Kidney (tissue), 22 donors: ENCODE data around the gene TLR2. TPM values are rescaled to one million over a fixed set of nuclear protein-coding genes. Genes with fewer than 3 reads are reported as not detected.
A peak's percentile ranks its signal among the peaks of the same experiment; 100 is the strongest.

ENCODE experiments used
- DNase-seq, 5 donors: peaks; one replicate each; pipeline ENCODE4 v3.0.0-alpha.2; 2013 to 2020
- FAIRE-seq: peaks from 2 replicates; lab custom pipeline; 2012; peaks lifted over from hg19 to GRCh38; lab: Jason Lieb, UNC
- H3K27ac ChIP-seq, 2 donors: one replicate each; pipeline ENCODE4 v1.7.0; 2013; ENCODE audit warnings: low read depth in 2 of 2, low read length in 2 of 2, inconsistent platforms in 1 of 2
- H3K27me3 ChIP-seq: one replicate; pipeline ENCODE4 v1.7.1; 2013; ENCODE audit warnings: low read length, inconsistent platforms; ENCODE audit not compliant: control insufficient read depth, insufficient read depth
- H3K36me3 ChIP-seq, 3 donors: one replicate each; pipeline versions ENCODE4 v1.7.0 to v1.7.1; 2013; ENCODE audit warnings: low read length in 3 of 3, control low read depth in 1 of 3, inconsistent platforms in 1 of 3; ENCODE audit not compliant: insufficient read depth in 3 of 3, control insufficient read depth in 2 of 3
- H3K4me1 ChIP-seq, 3 donors: one replicate each; pipeline versions ENCODE4 v1.7.0 to v1.7.1; 2013; ENCODE audit warnings: low read length in 3 of 3, inconsistent platforms in 1 of 3, low read depth in 1 of 3; ENCODE audit not compliant: control insufficient read depth in 2 of 3, insufficient read depth in 2 of 3
- H3K4me3 ChIP-seq, 3 donors: one replicate each; pipeline versions ENCODE4 v1.7.0 to v1.8.1; 2013; ENCODE audit warnings: low read length in 3 of 3, control low read depth in 1 of 3, inconsistent platforms in 1 of 3
- H3K9ac ChIP-seq, 3 donors: one replicate each; pipeline versions ENCODE4 v1.7.0 to v1.7.1; 2013; ENCODE audit warnings: low read length in 3 of 3, control low read depth in 1 of 3, inconsistent platforms in 1 of 3
- H3K9me3 ChIP-seq, 3 donors: one replicate each; pipeline versions ENCODE4 v1.7.0 to v1.7.1; 2013; ENCODE audit warnings: low read length in 3 of 3, control low read depth in 1 of 3, inconsistent platforms in 1 of 3; ENCODE audit not compliant: control insufficient read depth in 2 of 3, insufficient read depth in 1 of 3
- intact Hi-C: fragments of 100-400 bp; cut with DNase I; formaldehyde crosslinking; loops from one replicate; pipeline ENCODE4 v1.11.1; 2022
- long read RNA-seq, 10 donors: library from polyadenylated mRNA in 1 of 10; unstranded in 1 of 10; transcript quantifications; one replicate each; pipeline ENCODE4 v2.0.0 and lab custom pipeline, GENCODE V29; 2021 to 2026
- polyA plus RNA-seq: library from polyadenylated mRNA; stranded (reverse); fragments of 350-450 nt; fragmentation: Illumina TruSeq; extraction: RNeasy Lipid Tissue Mini Kit (QIAGEN cat#74804); gene quantifications from one replicate; pipeline ENCODE4 v1.2.3, GENCODE V29; 2014; ENCODE audit warnings: low read depth, low replicate concordance; ENCODE audit not compliant: insufficient read depth
- total RNA-seq: library from RNA; stranded (reverse); fragmentation: NEBNext Ultra II Directional; extraction: Animal tissue kit (Norgen Biotek cat#: 25700); gene quantifications from one replicate; pipeline ENCODE4 v1.2.1, GENCODE V29; 2021
- TF ChIP-seq, protein P1 (sequence below): IDR thresholded peaks from 3 replicates; pipeline ENCODE4 v1.5.1; 2012; ENCODE audit warnings: mild to moderate bottlenecking, moderate library complexity, borderline replicate concordance; ENCODE audit not compliant: insufficient read depth; ENCODE audit errors: extremely low read depth
- donor health status: control.
- donor health status: control.
- donor health status: control.
- donor health status: control.
- donor health status: control.
- donor health status: DM: yes; HTN: yes; CAD: no.
- donor health status: Normal renal cell carcinoma (clear cell type).

The TLR2 gene, protein sequence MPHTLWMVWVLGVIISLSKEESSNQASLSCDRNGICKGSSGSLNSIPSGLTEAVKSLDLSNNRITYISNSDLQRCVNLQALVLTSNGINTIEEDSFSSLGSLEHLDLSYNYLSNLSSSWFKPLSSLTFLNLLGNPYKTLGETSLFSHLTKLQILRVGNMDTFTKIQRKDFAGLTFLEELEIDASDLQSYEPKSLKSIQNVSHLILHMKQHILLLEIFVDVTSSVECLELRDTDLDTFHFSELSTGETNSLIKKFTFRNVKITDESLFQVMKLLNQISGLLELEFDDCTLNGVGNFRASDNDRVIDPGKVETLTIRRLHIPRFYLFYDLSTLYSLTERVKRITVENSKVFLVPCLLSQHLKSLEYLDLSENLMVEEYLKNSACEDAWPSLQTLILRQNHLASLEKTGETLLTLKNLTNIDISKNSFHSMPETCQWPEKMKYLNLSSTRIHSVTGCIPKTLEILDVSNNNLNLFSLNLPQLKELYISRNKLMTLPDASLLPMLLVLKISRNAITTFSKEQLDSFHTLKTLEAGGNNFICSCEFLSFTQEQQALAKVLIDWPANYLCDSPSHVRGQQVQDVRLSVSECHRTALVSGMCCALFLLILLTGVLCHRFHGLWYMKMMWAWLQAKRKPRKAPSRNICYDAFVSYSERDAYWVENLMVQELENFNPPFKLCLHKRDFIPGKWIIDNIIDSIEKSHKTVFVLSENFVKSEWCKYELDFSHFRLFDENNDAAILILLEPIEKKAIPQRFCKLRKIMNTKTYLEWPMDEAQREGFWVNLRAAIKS
- total RNA-seq (59.5 TPM), polyA plus RNA-seq (8.0 TPM)
- long read RNA-seq, donor 1, full-length matches to known transcripts = 4 of 4 reads
- long read RNA-seq, donor 1, partial matches to known transcripts = 0 of 4 reads
- long read RNA-seq, donor 1, other reads (novel, unspliced or antisense) = 0 of 4 reads
- long read RNA-seq, donor 2, full-length matches to known transcripts = 2 of 2 reads
- long read RNA-seq, donor 2, partial matches to known transcripts = 0 of 2 reads
- long read RNA-seq, donor 2, other reads (novel, unspliced or antisense) = 0 of 2 reads
- long read RNA-seq, donor 3, full-length matches to known transcripts = 6 of 6 reads
- long read RNA-seq, donor 3, partial matches to known transcripts = 0 of 6 reads
- long read RNA-seq, donor 3, other reads (novel, unspliced or antisense) = 0 of 6 reads
- long read RNA-seq, donor 4, full-length matches to known transcripts = 1 of 1 reads
- long read RNA-seq, donor 4, partial matches to known transcripts = 0 of 1 reads
- long read RNA-seq, donor 4, other reads (novel, unspliced or antisense) = 0 of 1 reads
- long read RNA-seq, donor 5 = 0 reads
- long read RNA-seq, donor 6, full-length matches to known transcripts = 2 of 2 reads
- long read RNA-seq, donor 6, partial matches to known transcripts = 0 of 2 reads
- long read RNA-seq, donor 6, other reads (novel, unspliced or antisense) = 0 of 2 reads
- long read RNA-seq, donor 7, full-length matches to known transcripts = 15 of 22 reads
- long read RNA-seq, donor 7, partial matches to known transcripts = 0 of 22 reads
- long read RNA-seq, donor 7, other reads (novel, unspliced or antisense) = 7 of 22 reads
- long read RNA-seq, donor 8 = 0 reads
- long read RNA-seq, donor 9, full-length matches to known transcripts = 1 of 1 reads
- long read RNA-seq, donor 9, partial matches to known transcripts = 0 of 1 reads
- long read RNA-seq, donor 9, other reads (novel, unspliced or antisense) = 0 of 1 reads
- long read RNA-seq, donor 10, full-length matches to known transcripts = 2 of 2 reads
- long read RNA-seq, donor 10, partial matches to known transcripts = 0 of 2 reads
- long read RNA-seq, donor 10, other reads (novel, unspliced or antisense) = 0 of 2 reads

- peak within 1 kb of the TSS; percentile 46 to 70 (median 60) for H3K4me3 ChIP-seq
- peak within 1 kb of the TSS in 1 of 3 donors; percentile 46 for H3K9ac ChIP-seq
- no peaks in the 10 kb centered on the region for H3K36me3 ChIP-seq
- FAIRE-seq (no peak), DNase-seq (peak; percentile 72 to 80 (median 74))
- H3K27me3 ChIP-seq = no peaks in the 10 kb centered on the region
- no peak within 1 kb of the TSS for H3K27ac ChIP-seq
- intact Hi-C loops = no loop called here
- TF ChIP-seq, protein P1, sequence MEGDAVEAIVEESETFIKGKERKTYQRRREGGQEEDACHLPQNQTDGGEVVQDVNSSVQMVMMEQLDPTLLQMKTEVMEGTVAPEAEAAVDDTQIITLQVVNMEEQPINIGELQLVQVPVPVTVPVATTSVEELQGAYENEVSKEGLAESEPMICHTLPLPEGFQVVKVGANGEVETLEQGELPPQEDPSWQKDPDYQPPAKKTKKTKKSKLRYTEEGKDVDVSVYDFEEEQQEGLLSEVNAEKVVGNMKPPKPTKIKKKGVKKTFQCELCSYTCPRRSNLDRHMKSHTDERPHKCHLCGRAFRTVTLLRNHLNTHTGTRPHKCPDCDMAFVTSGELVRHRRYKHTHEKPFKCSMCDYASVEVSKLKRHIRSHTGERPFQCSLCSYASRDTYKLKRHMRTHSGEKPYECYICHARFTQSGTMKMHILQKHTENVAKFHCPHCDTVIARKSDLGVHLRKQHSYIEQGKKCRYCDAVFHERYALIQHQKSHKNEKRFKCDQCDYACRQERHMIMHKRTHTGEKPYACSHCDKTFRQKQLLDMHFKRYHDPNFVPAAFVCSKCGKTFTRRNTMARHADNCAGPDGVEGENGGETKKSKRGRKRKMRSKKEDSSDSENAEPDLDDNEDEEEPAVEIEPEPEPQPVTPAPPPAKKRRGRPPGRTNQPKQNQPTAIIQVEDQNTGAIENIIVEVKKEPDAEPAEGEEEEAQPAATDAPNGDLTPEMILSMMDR = no peak
- peaks cover 0 to 2% (median 0%) of the 10 kb centered on the region in 3 donors for H3K4me1 ChIP-seq
- peaks cover 0 to 4% (median 0%) of the 10 kb centered on the region in 3 donors for H3K9me3 ChIP-seq
Observed at GRCh38 chr4:153684182-153684970, at the start of gene TLR2. Gene TLR2 (plus strand): TSS chr4:153684280. CDS start chr4:153702908, 18,628 bp downstream.

- H3K27me3 ChIP-seq = no peaks in the 10 kb centered on the region
- H3K9me3 ChIP-seq = no peaks in the 10 kb centered on the region
- DNase-seq (peak in 1 of 5 donors; percentile 37), FAIRE-seq (no peak)
- no peak overlapping the region for H3K9ac ChIP-seq
- no peak overlapping the region for H3K4me3 ChIP-seq
- intact Hi-C loops = loop anchor here (5.0 kb wide), 1 partner anchor 112 kb away; no protein-coding TSS in a partner anchor
- H3K27ac ChIP-seq = no peak overlapping the region
- H3K4me1 ChIP-seq = no peaks in the 10 kb centered on the region
- TF ChIP-seq, protein P1 = peak; percentile 50
- H3K36me3 ChIP-seq = peaks cover 2 to 16% (median 14%) of the 10 kb centered on the region in 3 donors
Observed at GRCh38 chr4:153634738-153635353, 49.2 kb upstream of the TLR2 start.
